22Rv1 (cell line): ENCODE data around the gene DKKL1.

Source experiments
- CTCF ChIP-seq: fragments of 450-650 bp; IDR thresholded peaks from 2 replicates; pipeline ENCODE4 v1.5.1; 2017; ENCODE audit warnings: mild to moderate bottlenecking
- ZFX ChIP-seq: fragments of 450-650 bp; IDR thresholded peaks from 2 replicates; pipeline ENCODE4 v1.6.1; 2017; ENCODE audit warnings: antibody characterized with exemption, borderline replicate concordance

DNA sequence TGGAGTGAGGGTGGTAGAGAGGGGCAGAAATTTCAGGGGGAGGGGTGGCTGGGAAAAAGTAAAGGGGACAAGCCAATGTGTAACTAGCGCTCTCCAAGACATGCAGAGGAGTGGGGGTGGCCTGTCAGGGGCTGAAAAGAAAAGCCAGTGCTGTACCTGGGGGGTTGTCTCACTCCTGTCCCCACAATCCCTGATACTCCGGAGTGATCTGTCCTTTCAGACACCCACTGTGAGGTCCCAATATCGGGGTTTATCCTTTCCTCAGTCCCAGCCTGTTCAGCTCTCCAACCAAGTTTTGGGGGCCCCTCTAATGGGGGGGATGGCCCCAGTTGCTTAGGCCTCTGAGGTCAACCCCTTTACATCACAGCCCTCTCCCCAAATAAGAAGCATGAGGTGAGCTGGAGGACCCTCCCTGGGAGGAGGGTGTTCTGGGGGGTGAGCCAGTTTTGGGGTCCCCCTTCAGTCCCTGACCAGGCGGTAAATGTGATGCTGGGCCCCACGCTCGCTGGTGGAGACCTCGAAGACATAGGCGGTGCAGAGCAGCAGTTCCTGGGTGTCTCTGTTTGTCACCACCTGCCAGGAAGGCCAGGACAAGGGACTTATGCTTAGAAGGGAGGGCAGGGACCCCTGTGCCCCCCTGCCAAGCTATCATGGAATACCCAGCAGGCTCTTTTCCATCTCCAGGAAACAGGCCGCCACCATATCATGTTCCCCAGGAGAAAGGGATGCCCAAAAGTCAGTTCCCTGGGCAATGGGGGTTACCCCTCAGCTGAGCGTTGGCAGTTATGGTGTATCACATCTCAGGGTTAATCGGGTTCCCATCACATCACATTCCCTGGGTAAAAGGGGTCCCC lies 22.6 kb upstream of the DKKL1 start:
- no peak for TF ChIP-seq CTCF
- TF ChIP-seq ZFX, result no peak
